Trophoblast cell (in vitro differentiated cells and primary cell): ENCODE measurements around the gene TYMP.
"Not testable (repeated sequence)": the region's sequence is repeated elsewhere in the genome, so short reads cannot be mapped to it uniquely, and the experiment has no call there.

Experiments
- DNase-seq, 2 donors: peaks; one replicate each; pipeline ENCODE4 v3.0.0-alpha.2; 2016
- H2AFZ ChIP-seq: 2 replicates; pipeline ENCODE4 v1.6.1; 2013; ENCODE audit warnings: low read length, moderate library complexity, mild to moderate bottlenecking; ENCODE audit not compliant: insufficient read depth, poor library complexity
- H2AK5ac ChIP-seq: 2 replicates; pipeline ENCODE4 v1.6.1; 2013; ENCODE audit warnings: mild to moderate bottlenecking, low read length
- H2BK120ac ChIP-seq: 2 replicates; pipeline ENCODE4 v1.6.1; 2013; ENCODE audit warnings: low read length, mild to moderate bottlenecking, moderate library complexity; ENCODE audit not compliant: insufficient read depth, poor library complexity
- H2BK12ac ChIP-seq: 2 replicates; pipeline ENCODE4 v1.6.1; 2013; ENCODE audit warnings: mild to moderate bottlenecking, low read length, moderate library complexity
- H2BK5ac ChIP-seq: 2 replicates; pipeline ENCODE4 v1.6.1; 2013; ENCODE audit warnings: low read length, low read depth, moderate library complexity, mild to moderate bottlenecking; ENCODE audit not compliant: poor library complexity
- H3K14ac ChIP-seq: 2 replicates; pipeline ENCODE4 v1.6.1; 2013; ENCODE audit warnings: mild to moderate bottlenecking, low read length
- H3K18ac ChIP-seq: 2 replicates; pipeline ENCODE4 v1.6.1; 2013; ENCODE audit warnings: mild to moderate bottlenecking, low read length
- H3K23ac ChIP-seq: 2 replicates; pipeline ENCODE4 v1.6.1; 2013; ENCODE audit warnings: low read length
- H3K27ac ChIP-seq: 2 replicates; pipeline ENCODE4 v1.5.1; 2013; ENCODE audit warnings: low read depth, mild to moderate bottlenecking, inconsistent platforms, low read length, moderate library complexity
- H3K27me3 ChIP-seq: 2 replicates; pipeline ENCODE4 v1.6.1; 2013; ENCODE audit warnings: inconsistent platforms, mild to moderate bottlenecking, low read length, moderate library complexity; ENCODE audit not compliant: insufficient read depth
- H3K36me3 ChIP-seq, 2 experiments: 1 replicate in 1 of 2; 2 replicates in 1 of 2; pipeline ENCODE4 v1.6.1; 2013; ENCODE audit warnings: low read length in 2 of 2, mild to moderate bottlenecking in 2 of 2, moderate library complexity in 1 of 2; ENCODE audit not compliant: insufficient read depth in 2 of 2, control insufficient read depth in 1 of 2
- H3K4ac ChIP-seq: 2 replicates; pipeline ENCODE4 v1.6.1; 2013; ENCODE audit warnings: low read depth, mild to moderate bottlenecking, low read length, moderate library complexity
- H3K4me1 ChIP-seq, 2 experiments: 1 replicate in 1 of 2; 2 replicates in 1 of 2; pipeline ENCODE4 v1.6.1; 2013; ENCODE audit warnings: low read length in 2 of 2, mild to moderate bottlenecking in 2 of 2, moderate library complexity in 1 of 2; ENCODE audit not compliant: insufficient read depth in 2 of 2, control insufficient read depth in 1 of 2
- H3K4me2 ChIP-seq: 2 replicates; pipeline ENCODE4 v1.6.1; 2013; ENCODE audit warnings: inconsistent platforms, mild to moderate bottlenecking, low read length, moderate library complexity
- H3K4me3 ChIP-seq: 2 replicates; pipeline ENCODE4 v1.5.1; 2013; ENCODE audit warnings: mild to moderate bottlenecking, low read depth, low read length, inconsistent platforms
- H3K79me1 ChIP-seq: one replicate; pipeline ENCODE4 v1.6.1; 2013; ENCODE audit warnings: low read length
- H3K79me2 ChIP-seq: 2 replicates; pipeline ENCODE4 v1.6.1; 2013; ENCODE audit warnings: low read length, mild to moderate bottlenecking; ENCODE audit not compliant: control insufficient read depth, insufficient read depth, poor library complexity
- H3K9ac ChIP-seq: 2 replicates; pipeline ENCODE4 v1.6.1; 2013; ENCODE audit warnings: mild to moderate bottlenecking, low read length
- H3K9me3 ChIP-seq: 2 replicates; pipeline ENCODE4 v1.6.1; 2013; ENCODE audit warnings: low read depth, mild to moderate bottlenecking, control low read depth, inconsistent platforms, low read length; ENCODE audit not compliant: insufficient read depth
- H4K12ac ChIP-seq: 2 replicates; pipeline ENCODE4 v1.6.1; 2013; ENCODE audit warnings: low read depth, mild to moderate bottlenecking, low read length, moderate library complexity
- H4K8ac ChIP-seq: 2 replicates; pipeline ENCODE4 v1.6.1; 2013; ENCODE audit warnings: low read depth, mild to moderate bottlenecking, low read length, moderate library complexity
- H4K91ac ChIP-seq: one replicate; pipeline ENCODE4 v1.6.1; 2013; ENCODE audit warnings: low read depth, mild to moderate bottlenecking, low read length, moderate library complexity
- WGBS: extraction: QIAGEN DNeasy Blood & Tissue Kit; methylation state at CpG from one replicate; pipeline ENCODE4 v1.1.7; 2013; ENCODE audit warnings: missing lambda C conversion rate; ENCODE audit not compliant: insufficient read length, insufficient coverage; ENCODE audit errors: extremely low coverage; 5-methylcytosine and 5-hydroxymethylcytosine counted together

Gene TYMP

DNA sequence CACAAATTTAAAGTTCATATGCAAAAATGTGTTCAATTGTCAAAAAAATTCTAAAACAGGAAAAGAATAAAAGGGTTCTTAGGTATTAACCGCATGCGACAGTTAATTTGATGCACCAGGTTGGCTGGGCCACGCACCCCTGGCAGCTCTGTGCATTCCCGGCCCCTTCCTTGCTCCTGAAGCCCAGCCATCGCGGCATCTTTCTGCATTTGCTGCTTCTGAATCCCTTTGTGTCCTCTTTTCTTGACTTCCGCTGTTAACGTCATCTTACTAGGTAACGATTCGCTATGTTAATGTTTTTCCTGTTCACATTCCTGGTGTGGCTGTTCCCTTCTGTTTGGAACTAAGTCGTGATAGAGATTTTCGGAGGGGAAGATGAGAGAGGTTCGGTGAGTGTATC lies 8.0 kb upstream of the TYMP start:
- Histone ChIP-seq H4K12ac (no peak overlapping the region), H2BK12ac (peak overlapping the region; percentile 75), H3K36me3 (no peaks in the 10 kb centered on the region), H2AK5ac (peak overlapping the region; percentile 66), H2BK5ac (no peak overlapping the region), H3K23ac (no peak overlapping the region), H3K4me1 (peaks cover 11 to 16% of the 10 kb centered on the region in 2 experiments), H3K4ac (no peak overlapping the region), H3K9ac (no peak overlapping the region), H4K8ac (no peak overlapping the region), H2BK120ac (no peak overlapping the region), H4K91ac (peak overlapping the region; percentile 53), H3K4me3 (no peak overlapping the region), H3K27me3 (no peaks in the 10 kb centered on the region), H3K27ac (no peak overlapping the region), H3K18ac (no peak overlapping the region), H2AFZ (no peak overlapping the region), H3K79me1 (peaks cover 16% of the 10 kb centered on the region), H3K4me2 (no peak overlapping the region), H3K14ac (no peak overlapping the region), H3K9me3 (no peaks in the 10 kb centered on the region), H3K79me2 (no peaks in the 10 kb centered on the region)
- no peak for DNase-seq
- WGBS: 100% methylated on average over 3 of the region's 13 CpGs

DNA sequence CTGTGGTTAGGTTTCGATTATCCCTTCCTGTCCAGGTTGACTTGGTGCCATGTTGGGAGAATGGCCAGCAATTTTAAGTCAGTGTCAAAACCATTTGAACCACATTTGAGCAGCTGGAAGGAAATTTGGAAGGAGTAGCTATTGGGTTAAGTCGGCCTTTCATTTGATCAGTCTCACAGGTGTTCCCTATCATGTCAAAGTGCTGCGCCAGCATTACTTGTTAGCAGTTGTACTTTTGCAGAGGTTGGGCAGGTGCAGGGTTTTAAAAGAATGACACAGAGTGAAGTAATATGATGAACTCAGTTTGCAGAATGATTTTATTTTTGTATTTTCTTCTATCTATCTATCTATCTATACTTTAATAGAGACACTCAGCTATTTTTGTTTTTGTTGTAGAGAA lies 6.4 kb upstream of the TYMP start:
- Histone ChIP-seq H4K8ac (no peak overlapping the region), H2BK12ac (peak overlapping the region; percentile 6), H4K91ac (no peak overlapping the region), H3K4ac (no peak overlapping the region), H2AFZ (no peak overlapping the region), H3K4me1 (peaks cover 24% of the 10 kb centered on the region in 2 experiments), H3K4me3 (no peak overlapping the region), H3K79me2 (peaks cover 9% of the 10 kb centered on the region), H3K18ac (no peak overlapping the region), H4K12ac (no peak overlapping the region), H3K14ac (no peak overlapping the region), H3K9ac (no peak overlapping the region), H3K27me3 (no peaks in the 10 kb centered on the region), H2BK5ac (no peak overlapping the region), H3K36me3 (no peaks in the 10 kb centered on the region), H3K27ac (no peak overlapping the region), H2BK120ac (no peak overlapping the region), H3K4me2 (no peak overlapping the region), H2AK5ac (no peak overlapping the region), H3K79me1 (peaks cover 30% of the 10 kb centered on the region), H3K23ac (no peak overlapping the region), H3K9me3 (no peaks in the 10 kb centered on the region)
- WGBS: no CpG with 5 or more reads among the region's 3 CpGs
- DNase-seq: no peak

DNA sequence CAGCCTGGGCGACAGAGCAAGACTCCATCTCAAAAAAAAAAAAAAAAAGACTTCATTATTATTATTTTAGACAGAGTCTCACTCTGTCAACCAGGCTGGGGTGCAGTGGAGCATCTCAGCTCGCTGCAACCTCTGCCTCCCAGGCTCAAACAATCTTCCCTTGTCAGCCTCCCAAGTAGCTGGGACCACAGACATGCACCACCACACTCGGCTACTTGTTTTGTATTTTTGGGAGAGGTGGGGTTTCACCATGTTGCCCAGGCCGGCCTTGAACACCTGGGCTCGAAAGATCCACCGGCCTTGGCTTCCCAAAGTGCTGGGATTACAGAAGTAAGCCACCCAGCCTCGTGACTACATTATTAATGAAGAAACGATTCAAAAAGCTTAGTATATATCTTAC lies 5.3 kb upstream of the TYMP start:
- Histone ChIP-seq H3K4me3 (no peak overlapping the region), H2AK5ac (peak overlapping the region; percentile 90), H3K27ac (no peak overlapping the region), H2BK5ac (peak overlapping the region; percentile 26), H3K79me1 (peaks cover 40% of the 10 kb centered on the region), H3K23ac (no peak overlapping the region), H3K79me2 (peaks cover 17% of the 10 kb centered on the region), H3K9me3 (no peaks in the 10 kb centered on the region), H3K27me3 (no peaks in the 10 kb centered on the region), H4K12ac (no peak overlapping the region), H4K8ac (peak overlapping the region; percentile 36), H3K36me3 (no peaks in the 10 kb centered on the region), H3K4ac (peak overlapping the region; percentile 27), H2BK120ac (peak overlapping the region; percentile 79), H3K4me2 (no peak overlapping the region), H3K4me1 (peaks cover 30 to 35% of the 10 kb centered on the region in 2 experiments), H2BK12ac (peak overlapping the region; percentile 95), H2AFZ (no peak overlapping the region), H3K18ac (peak overlapping the region; percentile 85), H4K91ac (peak overlapping the region; percentile 88), H3K14ac (peak overlapping the region; percentile 67), H3K9ac (no peak overlapping the region)
- no peak for DNase-seq
- no CpG with 5 or more reads among the region's 8 CpGs for WGBS

DNA sequence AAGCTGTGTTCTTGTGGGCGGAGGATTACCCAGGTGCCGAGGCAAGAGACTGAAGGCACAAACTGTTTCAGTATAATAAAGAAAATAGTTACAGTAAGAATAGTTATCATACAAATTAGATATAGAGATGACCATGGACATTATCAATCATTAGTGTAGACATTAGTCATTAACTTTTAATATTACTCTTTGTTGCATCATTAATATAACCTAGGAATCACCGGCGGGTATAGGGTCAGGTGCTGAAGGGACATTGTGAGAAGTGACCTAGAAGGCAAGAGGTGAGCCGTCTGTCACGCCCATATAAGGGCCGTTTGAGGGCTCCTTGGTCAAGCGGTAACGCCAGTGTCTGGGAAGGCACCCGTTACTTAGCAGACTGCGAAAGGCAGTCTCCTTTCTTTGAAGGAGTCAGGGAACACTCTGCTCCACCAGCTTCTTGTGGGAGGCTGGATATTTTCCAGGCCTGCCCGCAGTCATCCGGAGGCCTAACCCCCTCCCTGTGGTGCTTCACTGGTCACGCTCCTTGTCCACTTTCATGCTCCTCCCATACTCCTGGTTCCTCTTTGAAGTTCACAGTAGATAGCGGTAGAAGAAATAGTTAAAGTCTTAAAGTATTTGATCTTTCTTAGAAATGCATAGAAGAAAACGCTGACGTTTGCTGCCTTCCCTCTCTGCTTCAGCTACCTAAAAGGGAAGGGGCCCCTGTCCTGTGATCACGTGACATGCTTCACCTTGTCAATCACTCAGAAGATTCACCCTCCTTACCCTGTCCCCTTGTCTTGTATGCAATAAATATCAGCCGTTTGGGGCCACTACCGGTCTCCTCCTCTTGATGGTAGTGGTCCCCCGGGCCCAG lies 4.3 kb upstream of the TYMP start:
- H4K12ac ChIP-seq, H2AFZ ChIP-seq, H3K9me3 ChIP-seq, H3K4me3 ChIP-seq, H3K27me3 ChIP-seq, H3K36me3 ChIP-seq, H3K23ac ChIP-seq, H3K18ac ChIP-seq, H2AK5ac ChIP-seq, H3K9ac ChIP-seq: not testable (repeated sequence)
- Histone ChIP-seq H3K14ac (peak overlapping the region; percentile 67), H4K91ac (peak overlapping the region; percentile 89), H3K79me1 (peaks cover 41% of the 10 kb centered on the region), H3K4me1 (peaks cover 24 to 42% of the 10 kb centered on the region in 2 experiments), H3K4ac (peak overlapping the region; percentile 44), H3K4me2 (peak overlapping the region; percentile 50), H4K8ac (peak overlapping the region; percentile 74), H2BK5ac (peak overlapping the region; percentile 94), H2BK12ac (peak overlapping the region; percentile 67), H3K27ac (peak overlapping the region; percentile 98), H2BK120ac (peak overlapping the region; percentile 83), H3K79me2 (peaks cover 17% of the 10 kb centered on the region)
- DNase-seq: peak in 1 of 2 donors; percentile 62
- no CpG with 5 or more reads among the region's 21 CpGs for WGBS
